ENCODE data around the gene MAPK8IP3.

MAPK8IP3 gene

GRCh38 chr16:1816396-1817275, 110.6 kb downstream of the MAPK8IP3 start:
- no peak for DNase-seq

GRCh38 chr16:1817276-1817589, 111.2 kb downstream of the MAPK8IP3 start:
- no peak for DNase-seq

- no peak for DNase-seq
Observed at GRCh38 chr16:1817716-1818115, 111.7 kb downstream of the MAPK8IP3 start.

DNA sequence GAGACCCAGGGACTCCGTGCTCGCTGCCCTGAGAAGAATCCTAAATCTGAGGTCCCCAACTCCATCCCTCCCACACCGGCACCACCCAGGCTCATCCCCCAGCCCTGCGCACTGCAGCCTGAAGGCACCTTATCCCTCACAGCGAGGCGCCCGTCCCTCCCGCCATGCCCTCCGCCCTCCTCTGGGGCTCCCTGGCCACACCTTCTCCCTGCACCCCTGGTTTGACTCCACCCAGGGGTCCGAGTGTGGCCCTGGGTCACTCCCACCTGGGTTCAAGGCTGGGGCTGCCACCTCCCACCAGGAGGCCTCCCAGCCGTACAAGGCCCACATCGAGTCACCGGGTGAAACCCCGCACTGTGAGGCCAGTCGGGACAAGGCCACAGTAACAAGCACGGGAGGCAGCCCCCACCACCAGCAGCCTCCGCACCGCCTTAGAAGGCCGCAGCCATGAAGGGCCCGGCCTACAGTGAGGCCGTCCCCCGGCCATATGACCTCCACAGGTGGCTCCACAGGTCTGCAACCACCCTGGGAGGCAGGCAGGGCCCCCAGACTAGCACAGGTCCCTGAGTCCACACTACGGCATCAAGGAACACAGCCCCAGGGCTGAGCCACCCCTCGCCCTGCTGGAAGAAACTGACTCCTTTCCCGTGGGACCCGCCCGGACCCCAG, 112.3 kb downstream of the MAPK8IP3 start:
- no peak for DNase-seq

DNA sequence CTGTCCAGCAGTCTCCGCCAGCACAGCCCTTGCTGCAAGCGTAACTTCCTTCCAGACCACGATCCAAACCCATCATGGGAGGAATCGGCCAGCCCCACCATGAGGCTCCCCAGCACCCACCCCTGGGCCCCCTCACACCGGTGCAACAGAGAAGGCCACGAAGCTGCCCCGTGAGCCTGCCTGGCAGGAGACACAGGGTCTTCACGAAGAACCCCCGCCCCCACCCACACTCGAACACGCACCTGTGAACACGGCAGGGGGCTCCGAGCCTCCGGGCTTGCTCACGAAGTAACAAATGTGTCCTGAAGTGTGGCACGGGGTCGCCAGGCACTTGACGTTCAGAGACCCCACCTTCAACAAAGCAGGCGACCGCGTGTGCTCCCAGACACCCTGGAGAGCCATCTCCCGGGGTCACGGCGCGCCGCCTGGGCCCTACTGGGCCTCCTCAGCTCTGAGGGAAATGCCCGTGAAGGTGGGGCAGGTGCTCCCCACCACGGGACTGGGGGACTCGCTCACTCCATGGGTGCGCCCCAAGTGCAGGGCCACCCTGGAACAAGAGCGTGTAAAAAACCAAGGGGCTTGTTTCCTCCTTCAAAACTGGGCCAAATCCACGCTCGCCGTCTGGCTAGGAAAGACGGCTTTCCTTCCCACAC, 113.0 kb downstream of the MAPK8IP3 start:
- DNase-seq = no peak

DNA sequence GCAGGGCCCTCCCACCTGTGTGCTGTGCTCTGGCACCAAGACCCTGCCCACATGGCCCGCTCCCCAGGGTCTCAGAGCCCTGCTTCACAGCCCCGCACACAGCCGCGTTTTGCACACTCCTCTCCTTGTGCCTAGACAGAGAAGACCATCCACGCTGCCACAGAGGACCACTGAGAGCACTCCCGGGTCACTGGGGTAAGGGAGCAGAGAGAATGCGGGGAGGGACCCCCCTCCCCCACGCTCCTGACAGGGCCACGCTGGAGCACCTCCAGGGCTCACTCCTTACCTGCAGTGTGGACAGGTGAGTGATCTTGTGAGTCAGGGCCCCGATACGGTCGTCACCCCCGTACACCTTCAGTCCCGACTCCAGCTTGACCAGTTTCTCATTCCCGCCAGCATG, 113.6 kb downstream of the MAPK8IP3 start:
- DNase-seq = no peak
